GM23248 (cell line): Measurements from ENCODE around the gene C1QTNF1.

Experiments used
- EZH2 ChIP-seq: fragments of 200-600 bp; sonication (generic); IDR thresholded peaks from 2 replicates; pipeline ENCODE4 v1.6.1; 2018; ENCODE audit warnings: antibody characterized with exemption, mild to moderate bottlenecking; ENCODE audit not compliant: insufficient read depth, poor library complexity, severe bottlenecking
- EZH2phosphoT487 ChIP-seq: fragments of 200-600 bp; sonication (generic); IDR thresholded peaks from 2 replicates; pipeline ENCODE4 v1.6.1; 2018; ENCODE audit warnings: antibody characterized with exemption, moderate library complexity, mild to moderate bottlenecking, low read depth; ENCODE audit not compliant: insufficient read depth

DNA sequence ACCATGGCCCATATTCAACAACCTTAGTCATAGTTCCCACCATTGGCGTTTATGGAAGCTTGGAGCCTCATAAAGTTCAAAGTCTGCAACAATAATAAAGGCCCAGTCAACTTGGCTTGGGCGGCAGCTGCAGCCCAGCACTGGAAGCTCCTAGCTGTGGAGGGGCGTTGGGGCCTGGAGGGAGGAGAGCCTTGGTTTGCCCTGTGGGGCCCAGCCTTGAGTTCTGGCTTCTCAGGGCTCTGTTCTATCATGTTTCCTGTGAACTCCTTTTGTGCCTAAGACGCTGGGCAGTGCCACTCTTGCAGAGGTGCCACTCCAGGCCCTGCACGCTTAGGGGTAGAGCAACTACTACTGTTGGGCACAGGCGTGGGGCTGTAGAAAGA, 49.7 kb downstream of the C1QTNF1 start:
- TF ChIP-seq EZH2 = no peak
- no peak for TF ChIP-seq EZH2phosphoT487
